ENCODE data around the gene MGMT. TPM values are rescaled to one million over a fixed set of nuclear protein-coding genes. Genes with fewer than 3 reads are reported as not detected.

MGMT gene
- total RNA-seq, 6 experiments from 2014 or later, result 8.9 to 18.0 (median 10.0) TPM

DNA sequence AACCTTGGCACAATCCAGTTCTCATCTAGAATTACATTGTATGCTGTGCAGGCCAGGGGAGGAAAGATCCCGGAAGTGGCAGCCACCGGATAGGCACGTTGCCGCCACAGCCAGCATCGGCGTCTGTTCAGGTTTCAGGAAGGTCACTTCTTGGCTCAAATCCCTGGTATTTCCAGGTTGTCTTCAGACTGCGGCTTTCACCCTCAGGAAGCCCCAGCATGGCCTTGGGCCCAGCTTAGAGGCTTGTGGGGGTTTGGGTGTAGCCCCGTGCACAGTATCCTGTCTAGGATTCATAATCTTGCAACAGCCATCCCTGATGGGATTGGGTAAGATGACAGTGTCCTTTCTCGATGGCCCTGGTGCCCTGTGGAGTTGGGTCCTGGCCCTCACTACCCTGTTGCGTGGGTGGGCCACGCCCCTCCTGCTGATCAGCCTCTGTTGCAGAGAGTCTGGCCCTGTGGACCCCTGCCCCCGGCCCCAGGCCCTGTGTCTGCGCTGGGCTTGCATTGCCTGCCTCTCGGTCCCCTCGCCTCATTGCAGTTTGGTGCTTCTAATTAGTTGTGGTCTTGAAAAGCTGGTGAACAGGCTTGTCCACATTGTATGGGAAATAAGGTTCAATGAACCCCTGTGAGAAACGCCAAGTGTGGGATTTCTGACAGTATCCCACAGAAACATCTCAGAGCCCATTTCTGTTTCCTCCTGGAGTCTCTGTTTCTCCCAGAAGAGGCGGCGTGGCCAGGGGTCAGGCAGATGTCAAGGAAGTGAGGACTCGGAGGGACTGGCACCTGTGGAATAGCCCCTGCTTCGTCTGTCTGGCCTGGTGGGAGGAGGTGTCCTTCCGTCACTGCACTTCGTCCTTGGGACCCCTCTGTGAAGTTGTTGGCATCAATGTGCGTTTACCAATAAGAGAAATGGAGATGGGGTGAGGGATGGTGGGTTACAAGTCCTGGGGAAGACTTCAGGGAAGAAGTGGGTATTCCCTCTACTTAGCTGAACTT is 77.5 kb downstream of the MGMT start:
- no peaks in the 10 kb centered on the region for H3K9me3 Mint-ChIP-seq
- no peak overlapping the region for H3K27ac Mint-ChIP-seq
- DNase-seq, result no peak
- H3K36me3 Mint-ChIP-seq (ENCODE audit: low read depth), result peaks cover 8% of the 10 kb centered on the region
- peaks cover 6% of the 10 kb centered on the region for H3K27me3 Mint-ChIP-seq (ENCODE audit: insufficient read depth)
- TF ChIP-seq CTCF (IDR thresholded peaks at IDR 0.05), result no peak
- H3K4me3 Mint-ChIP-seq, result no peak overlapping the region
- no peaks in the 10 kb centered on the region; the same call in 1 of the 2 replicates for H3K4me1 Mint-ChIP-seq (ENCODE audit: low read depth)

DNA sequence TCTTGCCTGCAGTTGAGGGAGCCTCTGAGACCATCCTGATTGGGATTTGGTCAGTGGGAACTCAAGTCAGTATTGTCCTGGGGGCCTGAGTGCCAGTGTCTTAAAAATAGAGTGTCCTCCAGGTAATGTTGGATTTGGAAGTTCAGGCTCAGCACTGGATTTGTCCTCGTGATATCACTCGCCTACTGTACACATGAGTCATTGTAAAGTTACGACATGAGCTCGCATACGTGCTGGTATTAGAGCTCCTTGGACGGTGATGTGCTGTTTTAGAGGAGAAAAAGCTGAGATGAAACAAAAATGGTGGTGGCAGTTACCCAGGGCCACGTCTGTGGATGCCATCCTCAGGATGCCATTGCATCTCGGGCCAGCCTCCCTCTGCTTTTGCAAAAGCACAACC is 78.2 kb downstream of the MGMT start:
- Mint-ChIP-seq H3K4me1 (ENCODE audit: low read depth) (no peaks in the 10 kb centered on the region; the same call in 1 of the 2 replicates), H3K27me3 (ENCODE audit: insufficient read depth) (peaks cover 6% of the 10 kb centered on the region), H3K36me3 (ENCODE audit: low read depth) (peaks cover 11% of the 10 kb centered on the region), H3K4me3 (no peak overlapping the region), H3K27ac (no peak overlapping the region), H3K9me3 (no peaks in the 10 kb centered on the region)
- no peak for DNase-seq
- no peak for TF ChIP-seq CTCF (IDR thresholded peaks at IDR 0.05)

- Mint-ChIP-seq H3K27me3 (ENCODE audit: insufficient read depth) (peaks cover 8% of the 10 kb centered on the region), H3K4me1 (ENCODE audit: low read depth) (no peaks in the 10 kb centered on the region; the same call in 1 of the 2 replicates)
Measured at GRCh38 chr10:129546106-129546505, 79.1 kb downstream of the MGMT start.

GRCh38 chr10:129547608-129548007 is 80.6 kb downstream of the MGMT start:
- no peak overlapping the region for H3K27ac Mint-ChIP-seq
- no peak overlapping the region for H3K4me3 Mint-ChIP-seq
- no peak for DNase-seq
- no peaks in the 10 kb centered on the region; the same call in 1 of the 2 replicates for H3K4me1 Mint-ChIP-seq (ENCODE audit: low read depth)
- peaks cover 15% of the 10 kb centered on the region for H3K36me3 Mint-ChIP-seq (ENCODE audit: low read depth)
- H3K27me3 Mint-ChIP-seq (ENCODE audit: insufficient read depth), result peaks cover 5% of the 10 kb centered on the region; the same call in 1 of the 2 replicates
- no peak for TF ChIP-seq CTCF (IDR thresholded peaks at IDR 0.05)
- H3K9me3 Mint-ChIP-seq, result peaks cover 6% of the 10 kb centered on the region; the same call in 1 of the 2 replicates

More at GRCh38 chr10:129546106-129546505, 79.1 kb downstream of the MGMT start:
- H3K36me3 Mint-ChIP-seq (ENCODE audit: low read depth), result peaks cover 18% of the 10 kb centered on the region
- DNase-seq, result no peak
- no peak for TF ChIP-seq CTCF (IDR thresholded peaks at IDR 0.05)
- H3K27ac Mint-ChIP-seq, result no peak overlapping the region
- no peak overlapping the region for H3K4me3 Mint-ChIP-seq
- peaks cover 1% of the 10 kb centered on the region; the same call in 1 of the 2 replicates for H3K9me3 Mint-ChIP-seq

DNA sequence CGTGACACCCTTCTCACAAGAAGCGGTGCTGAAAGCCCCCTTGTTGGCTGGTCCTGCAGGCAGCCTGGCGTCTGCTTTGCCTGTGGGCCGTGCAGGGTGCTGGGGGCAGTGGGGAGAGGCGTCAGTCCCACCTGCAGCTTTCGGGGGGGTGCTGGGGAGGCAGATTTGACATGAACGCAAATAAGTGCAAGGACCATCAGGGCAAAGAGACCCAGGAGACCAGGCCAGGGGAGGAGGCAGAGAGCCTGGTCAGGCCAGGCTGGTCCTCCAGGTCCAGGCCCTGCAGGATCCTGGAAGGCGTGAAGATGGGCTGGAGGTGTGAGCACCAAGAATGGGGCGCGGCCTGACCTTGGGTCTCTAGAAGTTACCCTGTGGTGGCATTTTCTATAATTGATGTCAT is 81.6 kb downstream of the MGMT start:
- H3K9me3 Mint-ChIP-seq, result peaks cover 6% of the 10 kb centered on the region; the same call in 1 of the 2 replicates
- H3K27ac Mint-ChIP-seq, result no peak overlapping the region
- peaks cover 18% of the 10 kb centered on the region for H3K36me3 Mint-ChIP-seq (ENCODE audit: low read depth)
- no peaks in the 10 kb centered on the region; the same call in 1 of the 2 replicates for H3K4me1 Mint-ChIP-seq (ENCODE audit: low read depth)
- TF ChIP-seq CTCF (IDR thresholded peaks at IDR 0.05), result no peak
- no peak for DNase-seq
- H3K27me3 Mint-ChIP-seq (ENCODE audit: insufficient read depth), result peaks cover 2% of the 10 kb centered on the region; the same call in 1 of the 2 replicates
- no peak overlapping the region for H3K4me3 Mint-ChIP-seq

All from HFFc6 (cell line).